ENCODE results near the gene AK1. TPM values are rescaled to one million over a fixed set of nuclear protein-coding genes. Genes with fewer than 3 reads are reported as not detected.
A peak's percentile ranks its signal among the peaks of the same experiment; 100 is the strongest.

AK1 gene
- total and polyA plus RNA-seq, 2 of the 13 experiments (the other 11 are each of a cell fraction or from before 2014, with no cell fraction given): 19.1 to 32.8 TPM

DNA sequence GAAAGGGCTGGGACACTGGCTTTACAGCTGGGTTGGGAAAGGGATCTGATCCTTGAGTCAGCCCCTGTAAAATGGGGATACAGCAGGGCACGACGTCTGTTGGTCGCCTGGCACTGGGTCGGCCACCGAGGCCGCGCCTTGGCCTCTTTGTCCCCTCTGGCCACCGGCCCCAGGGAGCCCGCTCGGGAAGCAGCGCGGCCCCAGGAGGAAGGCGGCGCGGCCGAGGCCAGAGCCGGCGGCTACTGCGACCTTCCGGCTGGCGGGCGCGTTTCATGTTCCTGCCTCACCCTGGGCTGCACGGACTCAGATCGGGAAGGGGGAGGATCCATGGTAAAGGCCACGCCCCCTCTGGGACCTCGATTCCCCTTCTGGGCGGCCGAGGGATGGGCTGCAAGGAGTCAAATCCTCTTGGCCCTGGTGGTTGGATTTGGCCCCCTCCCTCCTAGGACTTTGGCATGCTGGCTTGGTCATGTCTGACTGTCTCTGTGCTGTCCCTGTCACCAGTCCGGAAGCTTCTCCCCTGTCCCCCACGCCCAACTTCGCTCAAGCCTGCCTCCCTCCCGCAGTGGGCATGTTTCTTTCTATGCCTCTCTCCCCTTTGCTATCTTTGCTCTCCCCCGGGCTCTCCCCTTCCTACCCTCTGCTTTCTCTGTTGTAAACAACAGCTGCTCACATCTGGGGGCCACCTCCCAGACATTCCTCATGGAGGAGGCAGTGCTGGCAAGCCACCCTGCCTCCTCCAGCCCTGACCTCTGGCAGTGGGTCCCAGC, 49.0 kb downstream of the AK1 start (continued):
- TF ChIP-seq, protein P1, sequence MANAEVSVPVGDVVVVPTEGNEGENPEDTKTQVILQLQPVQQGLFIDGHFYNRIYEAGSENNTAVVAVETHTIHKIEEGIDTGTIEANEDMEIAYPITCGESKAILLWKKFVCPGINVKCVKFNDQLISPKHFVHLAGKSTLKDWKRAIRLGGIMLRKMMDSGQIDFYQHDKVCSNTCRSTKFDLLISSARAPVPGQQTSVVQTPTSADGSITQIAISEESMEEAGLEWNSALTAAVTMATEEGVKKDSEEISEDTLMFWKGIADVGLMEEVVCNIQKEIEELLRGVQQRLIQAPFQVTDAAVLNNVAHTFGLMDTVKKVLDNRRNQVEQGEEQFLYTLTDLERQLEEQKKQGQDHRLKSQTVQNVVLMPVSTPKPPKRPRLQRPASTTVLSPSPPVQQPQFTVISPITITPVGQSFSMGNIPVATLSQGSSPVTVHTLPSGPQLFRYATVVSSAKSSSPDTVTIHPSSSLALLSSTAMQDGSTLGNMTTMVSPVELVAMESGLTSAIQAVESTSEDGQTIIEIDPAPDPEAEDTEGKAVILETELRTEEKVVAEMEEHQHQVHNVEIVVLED (CRISPR knock-in tag; IDR thresholded peaks at IDR 0.05; ENCODE audit: borderline replicate concordance): no peak
- TF ChIP-seq ZC3H13 (CRISPR knock-in tag; IDR thresholded peaks at IDR 0.05): no peak
- no peak for TF ChIP-seq ZNF17 (CRISPR knock-in tag; IDR thresholded peaks at IDR 0.05)
- no peak for TF ChIP-seq HCFC1 (IDR thresholded peaks at IDR 0.05; ENCODE audit: low read depth, low read length)
- TF ChIP-seq SNAPC2 (CRISPR knock-in tag; IDR thresholded peaks at IDR 0.05): no peak
- TF ChIP-seq GABPB1 (CRISPR knock-in tag; IDR thresholded peaks at IDR 0.05): peak; percentile 86
- TF ChIP-seq MZF1 (CRISPR knock-in tag; IDR thresholded peaks at IDR 0.05; ENCODE audit: borderline replicate concordance): no peak
- TF ChIP-seq, protein P2, sequence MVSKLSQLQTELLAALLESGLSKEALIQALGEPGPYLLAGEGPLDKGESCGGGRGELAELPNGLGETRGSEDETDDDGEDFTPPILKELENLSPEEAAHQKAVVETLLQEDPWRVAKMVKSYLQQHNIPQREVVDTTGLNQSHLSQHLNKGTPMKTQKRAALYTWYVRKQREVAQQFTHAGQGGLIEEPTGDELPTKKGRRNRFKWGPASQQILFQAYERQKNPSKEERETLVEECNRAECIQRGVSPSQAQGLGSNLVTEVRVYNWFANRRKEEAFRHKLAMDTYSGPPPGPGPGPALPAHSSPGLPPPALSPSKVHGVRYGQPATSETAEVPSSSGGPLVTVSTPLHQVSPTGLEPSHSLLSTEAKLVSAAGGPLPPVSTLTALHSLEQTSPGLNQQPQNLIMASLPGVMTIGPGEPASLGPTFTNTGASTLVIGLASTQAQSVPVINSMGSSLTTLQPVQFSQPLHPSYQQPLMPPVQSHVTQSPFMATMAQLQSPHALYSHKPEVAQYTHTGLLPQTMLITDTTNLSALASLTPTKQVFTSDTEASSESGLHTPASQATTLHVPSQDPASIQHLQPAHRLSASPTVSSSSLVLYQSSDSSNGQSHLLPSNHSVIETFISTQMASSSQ (IDR thresholded peaks at IDR 0.05; ENCODE audit: low read depth): no peak
- TF ChIP-seq, protein P2 (CRISPR knock-in tag; IDR thresholded peaks at IDR 0.05; ENCODE audit: borderline replicate concordance): no peak
- no peak for TF ChIP-seq BHLHE40 (IDR thresholded peaks at IDR 0.05; ENCODE audit: low read length)
- peak; percentile 88 for TF ChIP-seq KDM2A (CRISPR knock-in tag; IDR thresholded peaks at IDR 0.05; ENCODE audit: borderline replicate concordance, low read depth)
- TF ChIP-seq, protein P3, sequence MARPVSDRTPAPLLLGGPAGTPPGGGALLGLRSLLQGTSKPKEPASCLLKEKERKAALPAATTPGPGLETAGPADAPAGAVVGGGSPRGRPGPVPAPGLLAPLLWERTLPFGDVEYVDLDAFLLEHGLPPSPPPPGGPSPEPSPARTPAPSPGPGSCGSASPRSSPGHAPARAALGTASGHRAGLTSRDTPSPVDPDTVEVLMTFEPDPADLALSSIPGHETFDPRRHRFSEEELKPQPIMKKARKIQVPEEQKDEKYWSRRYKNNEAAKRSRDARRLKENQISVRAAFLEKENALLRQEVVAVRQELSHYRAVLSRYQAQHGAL (CRISPR knock-in tag; IDR thresholded peaks at IDR 0.05; ENCODE audit: not compliant biosample characterization): no peak
- TF ChIP-seq ZNF563 (CRISPR knock-in tag; IDR thresholded peaks at IDR 0.05): no peak
- no peak for TF ChIP-seq ZMYM4 (CRISPR knock-in tag; IDR thresholded peaks at IDR 0.05)
- no peak for TF ChIP-seq BRCA1 (CRISPR knock-in tag; IDR thresholded peaks at IDR 0.05)
- no peak for TF ChIP-seq IRF2 (CRISPR knock-in tag; IDR thresholded peaks at IDR 0.05)
- TF ChIP-seq ZNF335 (CRISPR knock-in tag; IDR thresholded peaks at IDR 0.05): no peak
- TF ChIP-seq, protein P4, sequence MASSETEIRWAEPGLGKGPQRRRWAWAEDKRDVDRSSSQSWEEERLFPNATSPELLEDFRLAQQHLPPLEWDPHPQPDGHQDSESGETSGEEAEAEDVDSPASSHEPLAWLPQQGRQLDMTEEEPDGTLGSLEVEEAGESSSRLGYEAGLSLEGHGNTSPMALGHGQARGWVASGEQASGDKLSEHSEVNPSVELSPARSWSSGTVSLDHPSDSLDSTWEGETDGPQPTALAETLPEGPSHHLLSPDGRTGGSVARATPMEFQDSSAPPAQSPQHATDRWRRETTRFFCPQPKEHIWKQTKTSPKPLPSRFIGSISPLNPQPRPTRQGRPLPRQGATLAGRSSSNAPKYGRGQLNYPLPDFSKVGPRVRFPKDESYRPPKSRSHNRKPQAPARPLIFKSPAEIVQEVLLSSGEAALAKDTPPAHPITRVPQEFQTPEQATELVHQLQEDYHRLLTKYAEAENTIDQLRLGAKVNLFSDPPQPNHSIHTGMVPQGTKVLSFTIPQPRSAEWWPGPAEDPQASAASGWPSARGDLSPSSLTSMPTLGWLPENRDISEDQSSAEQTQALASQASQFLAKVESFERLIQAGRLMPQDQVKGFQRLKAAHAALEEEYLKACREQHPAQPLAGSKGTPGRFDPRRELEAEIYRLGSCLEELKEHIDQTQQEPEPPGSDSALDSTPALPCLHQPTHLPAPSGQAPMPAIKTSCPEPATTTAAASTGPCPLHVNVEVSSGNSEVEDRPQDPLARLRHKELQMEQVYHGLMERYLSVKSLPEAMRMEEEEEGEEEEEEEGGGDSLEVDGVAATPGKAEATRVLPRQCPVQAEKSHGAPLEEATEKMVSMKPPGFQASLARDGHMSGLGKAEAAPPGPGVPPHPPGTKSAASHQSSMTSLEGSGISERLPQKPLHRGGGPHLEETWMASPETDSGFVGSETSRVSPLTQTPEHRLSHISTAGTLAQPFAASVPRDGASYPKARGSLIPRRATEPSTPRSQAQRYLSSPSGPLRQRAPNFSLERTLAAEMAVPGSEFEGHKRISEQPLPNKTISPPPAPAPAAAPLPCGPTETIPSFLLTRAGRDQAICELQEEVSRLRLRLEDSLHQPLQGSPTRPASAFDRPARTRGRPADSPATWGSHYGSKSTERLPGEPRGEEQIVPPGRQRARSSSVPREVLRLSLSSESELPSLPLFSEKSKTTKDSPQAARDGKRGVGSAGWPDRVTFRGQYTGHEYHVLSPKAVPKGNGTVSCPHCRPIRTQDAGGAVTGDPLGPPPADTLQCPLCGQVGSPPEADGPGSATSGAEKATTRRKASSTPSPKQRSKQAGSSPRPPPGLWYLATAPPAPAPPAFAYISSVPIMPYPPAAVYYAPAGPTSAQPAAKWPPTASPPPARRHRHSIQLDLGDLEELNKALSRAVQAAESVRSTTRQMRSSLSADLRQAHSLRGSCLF (CRISPR knock-in tag; IDR thresholded peaks at IDR 0.05; ENCODE audit: borderline replicate concordance): no peak
- no peak for TF ChIP-seq HHEX (CRISPR knock-in tag; IDR thresholded peaks at IDR 0.05)

Data from HepG2 (cell line).